K562 (cell line): ENCODE measurements around the gene HIPK1. TPM values are rescaled to one million over a fixed set of nuclear protein-coding genes. Genes with fewer than 3 reads are reported as not detected.

ENCODE experiments used
- ADNP ChIP-seq: fragments of 200-800 bp; sonication (Bioruptor generic); IDR thresholded peaks from 2 replicates; pipeline ENCODE4 v1.6.1; 2016; ENCODE audit warnings: missing genetic modification characterization, missing compliant biosample characterization
- CBFA2T2 ChIP-seq: fragments of 450-650 bp; conservative IDR thresholded peaks from 2 replicates; pipeline ENCODE4 v1.6.1; 2017; ENCODE audit warnings: mild to moderate bottlenecking
- CBFA2T3 ChIP-seq: fragments of 450-650 bp; IDR thresholded peaks from 2 replicates; pipeline ENCODE4 v1.6.1; 2017
- CHD2 ChIP-seq: IDR thresholded peaks from 2 replicates; pipeline ENCODE4 v1.6.1; 2011; ENCODE audit warnings: low read depth, low read length
- CREB1 ChIP-seq, 2 experiments: sonication (generic) in 1 of 2; formaldehyde crosslinking in 1 of 2; IDR thresholded peaks; 2 replicates each; pipeline versions ENCODE4 v1.6.1 to v1.8.0; 2012 to 2022; ENCODE audit warnings: inconsistent platforms in 1 of 2, mild to moderate bottlenecking in 1 of 2, missing genetic modification reagents in 1 of 2, moderate library complexity in 1 of 2
- EHMT2 ChIP-seq: fragments of 450-650 bp; IDR thresholded peaks from 2 replicates; pipeline ENCODE4 v1.6.1; 2018; ENCODE audit warnings: antibody characterized with exemption
- FIP1L1 ChIP-seq: fragments of 200-400 bp; formaldehyde crosslinking; IDR thresholded peaks from 2 replicates; pipeline ENCODE4 v1.6.1; 2018; ENCODE audit warnings: mild to moderate bottlenecking, low read depth, low read length; ENCODE audit not compliant: poor library complexity, severe bottlenecking
- FOSL1 ChIP-seq: fragments of 200-800 bp; sonication (Bioruptor generic); conservative IDR thresholded peaks from 2 replicates; pipeline ENCODE4 v1.6.1; 2016; ENCODE audit warnings: missing genetic modification characterization, missing compliant biosample characterization
- HDAC1 ChIP-seq, 2 experiments: fragments of 450-650 bp; IDR thresholded peaks; 2 replicates each; pipeline ENCODE4 v1.6.1; 2016 to 2017; ENCODE audit warnings: inconsistent platforms in 1 of 2, mild to moderate bottlenecking in 1 of 2, moderate library complexity in 1 of 2
- HMG20A ChIP-seq: fragments of 450-650 bp; formaldehyde crosslinking; conservative IDR thresholded peaks from 2 replicates; pipeline ENCODE4 v1.4.0; 2020; ENCODE audit warnings: mild to moderate bottlenecking, mixed read lengths
- JUND ChIP-seq, 2 experiments: IDR thresholded peaks; 2 replicates in 1 of 2; 3 replicates in 1 of 2; pipeline ENCODE4 v1.6.1; 2011; ENCODE audit warnings: borderline replicate concordance in 2 of 2, low read depth in 2 of 2, low read length in 2 of 2, improper control_type of control experiment in 1 of 2, missing biosample characterization in 1 of 2, missing genetic modification characterization in 1 of 2, missing genetic modification reagents in 1 of 2
- KDM1A ChIP-seq, 2 experiments: fragments of 450-650 bp; IDR thresholded peaks; 2 replicates each; pipeline ENCODE4 v1.6.1; 2016; ENCODE audit warnings: mild to moderate bottlenecking in 2 of 2
- MTA3 ChIP-seq: fragments of 450-650 bp; formaldehyde crosslinking; IDR thresholded peaks from 2 replicates; pipeline ENCODE4 v1.6.1; 2017; ENCODE audit warnings: mild to moderate bottlenecking, borderline replicate concordance
- NCOR1 ChIP-seq: fragments of 450-650 bp; IDR thresholded peaks from 2 replicates; pipeline ENCODE4 v1.6.1; 2016; ENCODE audit warnings: mild to moderate bottlenecking, moderate library complexity
- PHB2 ChIP-seq: fragments of 450-650 bp; IDR thresholded peaks from 2 replicates; pipeline ENCODE4 v1.6.1; 2017; ENCODE audit warnings: low read depth
- SIN3A ChIP-seq, 2 experiments: fragments of 150-350 bp in 1 of 2; IDR thresholded peaks; 2 replicates each; pipeline ENCODE4 v1.6.1; 2011 to 2016; ENCODE audit warnings: borderline replicate concordance in 2 of 2, low read depth in 2 of 2, low read length in 2 of 2, mild to moderate bottlenecking in 2 of 2, moderate library complexity in 2 of 2; ENCODE audit not compliant: control insufficient read depth in 1 of 2
- SMARCA4 ChIP-seq: fragments of 450-650 bp; IDR thresholded peaks from 2 replicates; pipeline ENCODE4 v1.6.1; 2016
- SMARCA5 ChIP-seq: fragments of 450-650 bp; IDR thresholded peaks from 2 replicates; pipeline ENCODE4 v1.6.1; 2016
- SMARCC2 ChIP-seq: fragments of 450-650 bp; IDR thresholded peaks from 2 replicates; pipeline ENCODE4 v1.6.1; 2017; ENCODE audit warnings: antibody characterized with exemption, moderate library complexity, mild to moderate bottlenecking, low read depth
- SNIP1 ChIP-seq: fragments of 450-650 bp; IDR thresholded peaks from 2 replicates; pipeline ENCODE4 v1.7.1; 2017; ENCODE audit warnings: low read depth, mild to moderate bottlenecking
- SRSF9 ChIP-seq: fragments of 200-400 bp; formaldehyde crosslinking; IDR thresholded peaks from 2 replicates; pipeline ENCODE4 v1.6.1; 2017; ENCODE audit warnings: low read depth, low read length, borderline replicate concordance
- STAT6 ChIP-seq: sonication (generic); formaldehyde crosslinking; IDR thresholded peaks from 2 replicates; pipeline ENCODE4 v1.8.1; 2023; ENCODE audit warnings: mild to moderate bottlenecking, missing genetic modification reagents
- TAF9B ChIP-seq: fragments of 450-650 bp; IDR thresholded peaks from 2 replicates; pipeline ENCODE4 v1.6.1; 2018; ENCODE audit warnings: mild to moderate bottlenecking; ENCODE audit not compliant: partially characterized antibody
- TSC22D4 ChIP-seq: fragments of 450-650 bp; IDR thresholded peaks from 2 replicates; pipeline ENCODE4 v1.6.1; 2016; ENCODE audit warnings: missing genetic modification characterization, missing biosample characterization, control low read depth
- ZFP91 ChIP-seq: sonication (generic); formaldehyde crosslinking; IDR thresholded peaks from 2 replicates; pipeline ENCODE4 v1.8.0; 2022; ENCODE audit warnings: mild to moderate bottlenecking, missing genetic modification reagents
- ZNF717 ChIP-seq: fragments of 250-450 bp; sonication (Bioruptor Pico); IDR thresholded peaks from 2 replicates; pipeline ENCODE4 v1.5.0; 2021
- polyA plus RNA-seq, 8 experiments: library from polyadenylated mRNA; depleted of rRNA in 4 of 8; stranded (reverse) in 5 of 8; unstranded in 3 of 8; fragments of >200 nt; fragmentation: Nextera tagmentation in 2 of 8; fragmentation: Illumina TruSeq in 1 of 8; extraction: Ambion mirVana in 2 of 8; extraction: Trizol in 1 of 8; gene quantifications; 2 replicates each; pipeline versions ENCODE4 v1.2.1 to v1.2.3, GENCODE V29; 2011 to 2014; ENCODE audit warnings: inconsistent platforms in 1 of 8, missing spikeins in 1 of 8
- total RNA-seq, 7 experiments: library from RNA; depleted of rRNA in 6 of 7; stranded (reverse); fragments of >200 nt in 6 of 7; fragmentation: Illumina TruSeq in 2 of 7; extraction: Trizol in 2 of 7; gene quantifications; 2 replicates each; pipeline versions ENCODE4 v1.2.1 to v1.2.3, GENCODE V29; 2011 to 2021; ENCODE audit warnings: low replicate concordance in 1 of 7

HIPK1 gene
- total and polyA plus RNA-seq, 9 of the 15 experiments (the other 6 are each of a cell fraction or from before 2014, with no cell fraction given) = 10.0 to 57.9 (median 29.6) TPM

- TF ChIP-seq STAT6 (CRISPR knock-in tag) (no peak), CHD2 (no peak), CBFA2T3 (peak; percentile 59), SIN3A (IDR thresholded peaks at IDR 0.05; ENCODE audit: borderline replicate concordance in 2 of 2, control insufficient read depth in 1 of 2, low read depth in 2 of 2, low read length in 2 of 2) (no peak), ZFP91 (CRISPR knock-in tag) (no peak), CREB1 (IDR thresholded peaks at IDR 0.05) (0 out of 2 replicates have a peak, but pooled peaks have one; percentile 49), CREB1 (CRISPR knock-in tag; IDR thresholded peaks at IDR 0.05) (no peak), EHMT2 (peak; percentile 80), SRSF9 (no peak), ADNP (tag) (no peak), TAF9B (no peak), MTA3 (no peak), PHB2 (no peak), KDM1A (IDR thresholded peaks at IDR 0.05) (peak; percentile 24 to 40; a peak in 2 of 4 replicates), SMARCC2 (no peak), CBFA2T2 (0 out of 2 replicates have a peak, but pooled peaks have one; percentile 22), NCOR1 (no peak), HMG20A (CRISPR knock-in tag) (no peak), TSC22D4 (tag) (no peak), FOSL1 (peak; percentile 67; the same call in 1 of the 2 replicates), SMARCA5 (no peak), ZNF717 (CRISPR knock-in tag) (no peak), JUND (IDR thresholded peaks at IDR 0.05; ENCODE audit: borderline replicate concordance, low read depth, low read length) (0 out of 2 replicates have a peak, but pooled peaks have one; percentile 32), JUND (tag; IDR thresholded peaks at IDR 0.05; ENCODE audit: borderline replicate concordance, low read depth, low read length) (no peak), SMARCA4 (peak; percentile 55), FIP1L1 (no peak), HDAC1 (IDR thresholded peaks at IDR 0.05) (peak in 1 of 2 experiments; percentile 29; a peak in 1 of 4 replicates), SNIP1 (no peak)
Measured at GRCh38 chr1:113918243-113918642, 10.9 kb upstream of the HIPK1 start (continued).
